ENCODE measurements around the gene UPF2. TPM values are rescaled to one million over a fixed set of nuclear protein-coding genes. Genes with fewer than 3 reads are reported as not detected.

Gene UPF2
- polyA plus RNA-seq, 6 donors from 2014 or later: 5.0 to 24.1 (median 15.9) TPM

- Mint-ChIP-seq H3K9me3 (no peaks in the 10 kb centered on the region), H3K36me3 (no peaks in the 10 kb centered on the region), H3K27me3 (peaks cover 0 to 5% (median 0%) of the 10 kb centered on the region in 3 donors), H3K27ac (no peak overlapping the region), H3K4me1 (peaks cover 3 to 6% (median 5%) of the 10 kb centered on the region in 3 donors), H3K4me3 (peak overlapping the region in 1 of 8 donors; percentile 20)
- DNase-seq (no peak), ATAC-seq (ENCODE audit: low read depth in 2 of 2) (no peak)
Measured at GRCh38 chr10:11879387-11880094, 163.1 kb downstream of the UPF2 start.

- ATAC-seq (ENCODE audit: low read depth in 2 of 2): no peak
- Mint-ChIP-seq H3K27ac (no peak overlapping the region), H3K4me3 (no peak overlapping the region), H3K4me1 (peaks cover 3 to 10% (median 5%) of the 10 kb centered on the region in 3 donors), H3K9me3 (no peaks in the 10 kb centered on the region), H3K36me3 (no peaks in the 10 kb centered on the region), H3K27me3 (peaks cover 0 to 6% (median 0%) of the 10 kb centered on the region in 3 donors)
- DNase-seq: no peak
Measured at GRCh38 chr10:11878776-11879175, 163.8 kb downstream of the UPF2 start.

DNA sequence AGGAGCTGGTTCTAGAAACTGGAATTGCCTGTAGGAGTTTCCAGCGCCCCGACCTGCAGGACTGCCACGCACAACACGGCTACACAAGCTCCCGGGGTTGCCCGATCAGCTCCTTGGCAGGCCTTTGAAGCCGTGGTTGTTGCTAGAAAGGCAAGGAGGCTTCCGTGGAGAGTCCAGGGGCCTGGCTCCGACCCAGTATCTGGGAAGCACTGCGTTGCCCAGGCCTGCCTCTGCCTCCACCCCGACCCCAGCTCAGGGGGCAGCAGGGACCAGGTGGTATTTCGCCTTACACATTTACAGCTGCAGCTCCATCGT, 165.1 kb downstream of the UPF2 start:
- Mint-ChIP-seq H3K4me1 (peaks cover 3 to 10% (median 5%) of the 10 kb centered on the region in 3 donors), H3K4me3 (no peak overlapping the region), H3K36me3 (no peaks in the 10 kb centered on the region), H3K27me3 (peaks cover 0 to 14% (median 8%) of the 10 kb centered on the region in 3 donors), H3K9me3 (no peaks in the 10 kb centered on the region), H3K27ac (no peak overlapping the region)
- ATAC-seq (ENCODE audit: low read depth in 2 of 2) (no peak), DNase-seq (no peak)

DNA sequence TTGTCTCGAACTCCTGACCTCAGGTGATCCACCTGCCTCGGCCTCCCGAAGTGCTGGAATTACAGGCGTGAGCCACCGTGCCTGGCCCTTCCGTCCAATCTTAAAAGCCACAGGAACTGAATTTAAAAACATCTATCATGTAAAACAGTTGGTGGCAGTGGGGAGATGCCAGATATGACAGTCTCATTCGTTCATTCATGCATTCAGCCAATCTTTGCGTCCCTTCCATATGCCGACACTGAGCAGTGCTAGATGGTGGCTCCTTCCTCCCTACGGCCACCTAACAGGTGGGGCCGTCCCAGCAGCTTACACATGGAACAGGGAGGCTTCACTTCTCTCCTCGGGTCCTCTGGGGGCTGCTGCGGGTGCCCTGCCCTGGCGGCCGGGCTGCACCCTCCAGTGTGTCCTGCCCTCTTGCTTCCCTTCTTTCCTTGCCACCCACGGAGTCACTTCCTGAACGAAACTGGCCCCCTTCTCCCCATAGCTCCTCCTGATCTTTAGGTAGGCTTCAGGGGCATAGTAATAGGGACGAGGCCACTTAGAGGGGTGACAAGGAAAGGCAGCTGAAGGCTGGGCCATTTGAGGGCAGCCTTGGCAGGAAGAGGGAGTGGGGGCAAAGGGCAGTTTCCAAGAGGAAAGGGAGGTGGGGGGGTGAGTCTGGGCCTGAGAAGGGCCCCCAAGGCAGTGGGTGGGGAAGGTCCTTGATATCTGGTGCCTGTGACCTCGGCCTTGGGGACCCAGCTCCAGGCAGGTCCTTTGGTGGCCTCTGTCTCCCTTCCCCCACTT, 165.6 kb downstream of the UPF2 start:
- H3K9me3 Mint-ChIP-seq: no peaks in the 10 kb centered on the region
- ATAC-seq (ENCODE audit: low read depth in 2 of 2) (no peak), DNase-seq (no peak)
- H3K4me3 Mint-ChIP-seq: no peak overlapping the region
- no peaks in the 10 kb centered on the region for H3K36me3 Mint-ChIP-seq
- peaks cover 3 to 10% (median 5%) of the 10 kb centered on the region in 3 donors for H3K4me1 Mint-ChIP-seq
- H3K27me3 Mint-ChIP-seq: peaks cover 0 to 14% (median 8%) of the 10 kb centered on the region in 3 donors
- no peak overlapping the region for H3K27ac Mint-ChIP-seq

GRCh38 chr10:11876324-11876723, 166.3 kb downstream of the UPF2 start:
- Mint-ChIP-seq H3K9me3 (no peaks in the 10 kb centered on the region), H3K4me3 (peak overlapping the region in 1 of 8 donors; percentile 61), H3K36me3 (no peaks in the 10 kb centered on the region), H3K27ac (no peak overlapping the region), H3K27me3 (peaks cover 0 to 18% (median 8%) of the 10 kb centered on the region in 3 donors), H3K4me1 (peaks cover 3 to 12% (median 10%) of the 10 kb centered on the region in 3 donors)
- ATAC-seq (ENCODE audit: low read depth in 2 of 2) (no peak), DNase-seq (no peak)

DNA sequence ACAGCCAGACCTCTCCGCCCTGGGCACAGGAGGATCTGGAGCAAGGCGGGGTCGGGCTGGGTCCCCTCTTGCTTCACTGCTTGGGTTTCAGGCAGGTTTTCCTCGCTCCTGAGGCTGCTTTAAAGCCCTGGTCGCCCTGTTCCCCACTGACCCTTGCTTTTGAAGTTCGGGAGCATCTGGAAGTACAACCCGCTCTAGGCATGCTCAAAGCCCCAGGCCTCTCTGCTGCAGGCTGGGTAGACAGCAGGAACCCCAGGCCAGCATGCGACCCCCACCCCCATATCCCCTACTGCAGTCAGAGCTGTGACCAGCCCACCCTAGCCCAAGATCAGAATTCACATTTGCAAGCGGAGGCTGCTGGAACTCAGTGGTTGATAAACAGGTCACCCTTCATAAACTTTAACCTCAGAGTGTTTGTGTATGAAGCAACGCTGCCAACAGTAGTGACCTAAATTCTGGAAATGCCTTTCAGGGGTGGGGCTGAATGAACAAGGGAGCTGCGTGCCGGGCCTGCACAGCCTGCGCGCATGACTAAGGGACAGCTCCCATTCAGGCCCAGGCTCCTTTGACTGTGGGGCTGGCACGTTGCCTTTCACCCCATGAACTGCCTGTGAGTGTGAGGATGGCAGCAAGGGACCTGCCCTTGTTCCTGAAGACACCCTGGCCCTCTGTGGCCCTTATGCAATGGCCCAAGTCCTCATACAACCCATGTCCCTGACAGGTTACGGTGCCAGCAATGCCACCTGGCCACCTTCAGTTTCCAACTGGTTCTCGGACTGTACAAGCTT, 166.9 kb downstream of the UPF2 start:
- DNase-seq (no peak), ATAC-seq (ENCODE audit: low read depth in 2 of 2) (no peak)
- peaks cover 0 to 24% (median 8%) of the 10 kb centered on the region in 3 donors for H3K27me3 Mint-ChIP-seq
- no peak overlapping the region for H3K27ac Mint-ChIP-seq
- no peaks in the 10 kb centered on the region for H3K36me3 Mint-ChIP-seq
- H3K4me3 Mint-ChIP-seq: no peak overlapping the region
- H3K9me3 Mint-ChIP-seq: no peaks in the 10 kb centered on the region
- peaks cover 3 to 14% (median 13%) of the 10 kb centered on the region in 3 donors for H3K4me1 Mint-ChIP-seq

DNA sequence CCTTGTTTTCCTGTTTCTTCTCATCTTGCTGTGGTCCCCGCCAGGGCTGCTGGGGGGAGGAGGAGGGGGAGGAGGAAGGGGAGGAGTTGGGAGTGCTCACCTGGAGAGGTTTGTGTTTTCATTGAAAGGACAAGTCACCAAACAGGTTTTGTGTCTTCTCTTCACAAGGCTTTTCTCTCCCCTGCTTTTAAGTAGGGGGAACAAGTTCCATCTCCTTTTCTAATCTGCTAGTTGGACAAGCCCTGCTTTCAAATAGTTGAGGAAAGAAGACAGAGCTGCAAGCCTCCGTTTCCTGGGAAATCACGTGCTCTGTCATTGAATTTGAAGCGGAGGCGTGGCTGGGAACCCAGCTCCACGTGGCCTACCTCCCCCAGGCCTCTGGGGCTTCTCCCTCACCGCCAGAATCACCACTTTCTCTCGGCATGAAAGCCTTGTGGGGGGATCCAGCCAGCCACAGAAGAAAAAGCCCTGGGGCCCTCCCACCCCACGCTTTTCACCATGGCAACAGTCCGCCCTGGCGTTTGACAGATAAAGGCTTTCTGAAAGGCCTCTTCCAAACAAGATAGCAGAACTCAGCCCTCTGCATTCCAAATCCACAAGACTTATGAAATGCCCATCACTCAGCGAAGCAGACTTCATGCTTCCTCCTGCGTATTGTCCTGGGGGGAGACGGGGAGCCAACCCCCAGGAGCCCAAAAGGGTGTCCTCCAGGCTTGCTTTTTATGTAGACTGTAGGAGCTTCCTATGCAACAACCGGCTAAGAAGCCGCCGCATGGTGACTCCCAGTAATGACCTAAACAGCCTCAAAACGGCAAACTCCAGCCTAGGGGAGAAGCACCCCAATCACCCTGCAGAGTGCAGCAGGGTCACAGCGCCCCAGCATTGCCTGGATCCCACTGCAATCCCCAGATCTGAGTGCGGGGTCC, 167.8 kb downstream of the UPF2 start:
- H3K27ac Mint-ChIP-seq: no peak overlapping the region
- ATAC-seq (ENCODE audit: low read depth in 2 of 2) (peak in 1 of 2 donors; percentile 41), DNase-seq (no peak)
- H3K4me3 Mint-ChIP-seq: no peak overlapping the region
- H3K27me3 Mint-ChIP-seq: peaks cover 0 to 24% (median 8%) of the 10 kb centered on the region in 3 donors
- peaks cover 3 to 14% (median 13%) of the 10 kb centered on the region in 3 donors for H3K4me1 Mint-ChIP-seq
- H3K36me3 Mint-ChIP-seq: no peaks in the 10 kb centered on the region
- H3K9me3 Mint-ChIP-seq: no peaks in the 10 kb centered on the region

- no peak overlapping the region for H3K4me3 Mint-ChIP-seq
- ATAC-seq (ENCODE audit: low read depth in 2 of 2) (no peak), DNase-seq (no peak)
- no peaks in the 10 kb centered on the region for H3K9me3 Mint-ChIP-seq
- H3K27me3 Mint-ChIP-seq: peaks cover 0 to 24% (median 8%) of the 10 kb centered on the region in 3 donors
- no peaks in the 10 kb centered on the region for H3K36me3 Mint-ChIP-seq
- H3K27ac Mint-ChIP-seq: no peak overlapping the region
- peaks cover 3 to 14% (median 13%) of the 10 kb centered on the region in 3 donors for H3K4me1 Mint-ChIP-seq
Measured at GRCh38 chr10:11871466-11871865, 171.1 kb downstream of the UPF2 start.

DNA sequence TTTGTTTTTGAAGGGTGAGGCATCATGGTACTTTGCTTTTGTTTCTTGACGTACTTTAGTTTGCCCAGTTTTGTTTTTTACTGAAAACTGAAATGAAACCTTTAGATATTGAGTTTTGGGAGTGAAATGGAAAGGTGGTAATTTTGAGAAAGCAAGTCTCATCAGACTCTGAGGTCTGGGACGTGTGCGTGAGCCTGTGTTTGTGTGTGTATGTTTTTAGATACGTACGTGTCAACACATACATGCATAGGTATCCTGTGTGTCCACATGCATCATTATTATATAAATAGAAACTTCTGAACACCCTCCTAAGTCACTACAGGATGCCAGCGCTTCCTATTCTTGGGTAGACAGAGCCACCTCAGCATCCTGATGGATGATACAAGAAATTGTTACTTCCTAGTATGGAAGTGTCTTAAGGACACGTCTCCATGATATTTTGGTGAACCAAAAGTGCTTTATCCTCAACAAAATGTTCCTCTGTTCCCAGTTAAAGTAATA, 171.7 kb downstream of the UPF2 start:
- ATAC-seq (ENCODE audit: low read depth in 2 of 2) (no peak), DNase-seq (no peak)
- H3K4me3 Mint-ChIP-seq: no peak overlapping the region
- no peak overlapping the region for H3K27ac Mint-ChIP-seq
- H3K4me1 Mint-ChIP-seq: peaks cover 3 to 14% (median 13%) of the 10 kb centered on the region in 3 donors
- peaks cover 0 to 24% (median 8%) of the 10 kb centered on the region in 3 donors for H3K27me3 Mint-ChIP-seq
- no peaks in the 10 kb centered on the region for H3K36me3 Mint-ChIP-seq
- H3K9me3 Mint-ChIP-seq: no peaks in the 10 kb centered on the region

DNA sequence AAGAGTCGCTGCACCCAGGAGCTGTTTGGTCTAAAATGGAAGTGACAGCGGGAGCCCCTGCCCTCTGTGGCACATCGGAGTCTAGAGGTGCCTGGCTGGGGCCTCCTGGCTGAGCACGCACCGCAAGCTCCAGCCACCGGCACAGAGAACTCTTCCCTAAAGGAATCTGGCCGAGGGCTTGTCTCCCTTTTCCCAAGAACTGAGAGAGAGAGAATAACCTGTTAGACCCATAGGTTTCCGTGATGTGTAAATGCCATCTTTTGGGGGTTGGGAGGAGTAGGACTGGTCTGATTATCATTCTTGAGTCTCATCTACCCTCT, 172.2 kb downstream of the UPF2 start:
- no peaks in the 10 kb centered on the region for H3K36me3 Mint-ChIP-seq

More for the DNA sequence above, 172.2 kb downstream of the UPF2 start:
- Mint-ChIP-seq H3K9me3 (no peaks in the 10 kb centered on the region), H3K4me1 (peaks cover 3 to 14% (median 13%) of the 10 kb centered on the region in 3 donors), H3K27me3 (peaks cover 0 to 24% (median 8%) of the 10 kb centered on the region in 3 donors), H3K27ac (no peak overlapping the region), H3K4me3 (peak overlapping the region in 1 of 8 donors; percentile 16)
- ATAC-seq (ENCODE audit: low read depth in 2 of 2) (no peak), DNase-seq (no peak)
